HG03571 (cell line): ENCODE results near the gene CFTR.

Source experiments
- ATAC-seq: cut with Tn5 transposase; IDR thresholded peaks from one replicate; pipeline ENCODE4 v1.9.1; 2021; ENCODE audit not compliant: unreplicated experiment

CFTR gene

GRCh38 chr7:117582219-117582704 is 102.4 kb downstream of the CFTR start:
- no peak for ATAC-seq

- ATAC-seq: no peak
Observed at GRCh38 chr7:117587931-117588330, 108.1 kb downstream of the CFTR start.

- no peak for ATAC-seq
Observed at GRCh38 chr7:117588352-117588794, 108.5 kb downstream of the CFTR start.

GRCh38 chr7:117590191-117590590 is 110.4 kb downstream of the CFTR start:
- ATAC-seq: no peak

GRCh38 chr7:117592011-117592635 is 112.3 kb downstream of the CFTR start:
- ATAC-seq: no peak

- ATAC-seq: no peak
Observed at GRCh38 chr7:117596134-117596533, 116.3 kb downstream of the CFTR start.

GRCh38 chr7:117597755-117598154 is 117.9 kb downstream of the CFTR start:
- ATAC-seq: no peak

- ATAC-seq: no peak
Observed at GRCh38 chr7:117600911-117601310, 121.1 kb downstream of the CFTR start.

- no peak for ATAC-seq
Observed at GRCh38 chr7:117603627-117604026, 123.8 kb downstream of the CFTR start.

GRCh38 chr7:117605712-117606111 is 125.9 kb downstream of the CFTR start:
- no peak for ATAC-seq

- ATAC-seq: no peak
Observed at GRCh38 chr7:117606132-117606531, 126.3 kb downstream of the CFTR start.

- ATAC-seq: no peak
Observed at GRCh38 chr7:117610396-117610795, 130.6 kb downstream of the CFTR start.

GRCh38 chr7:117612637-117613036 is 132.8 kb downstream of the CFTR start:
- ATAC-seq: no peak

- ATAC-seq: no peak
Observed at GRCh38 chr7:117616694-117617093, 136.9 kb downstream of the CFTR start.

GRCh38 chr7:117619681-117620080 is 139.9 kb downstream of the CFTR start:
- ATAC-seq: no peak

GRCh38 chr7:117621075-117621618 is 141.3 kb downstream of the CFTR start:
- no peak for ATAC-seq

GRCh38 chr7:117623606-117624005 is 143.8 kb downstream of the CFTR start:
- no peak for ATAC-seq

GRCh38 chr7:117630501-117630900 is 150.7 kb downstream of the CFTR start:
- ATAC-seq: no peak

GRCh38 chr7:117630907-117631564 is 151.2 kb downstream of the CFTR start:
- ATAC-seq: no peak

- no peak for ATAC-seq
Observed at GRCh38 chr7:117631652-117632051, 151.8 kb downstream of the CFTR start.

GRCh38 chr7:117637937-117638336 is 158.1 kb downstream of the CFTR start:
- ATAC-seq: no peak

- no peak for ATAC-seq
Observed at GRCh38 chr7:117639966-117640365, 160.1 kb downstream of the CFTR start.
